Mesendoderm (in vitro differentiated cells): ENCODE results near the gene MERTK. TPM values are rescaled to one million over a fixed set of nuclear protein-coding genes. Genes with fewer than 3 reads are reported as not detected.
"Not testable (repeated sequence)": the region's sequence is repeated elsewhere in the genome, so short reads cannot be mapped to it uniquely, and the experiment has no call there.

Source experiments
- DNase-seq: peaks from one replicate; pipeline ENCODE4 v3.0.0; 2013
- H2AK5ac ChIP-seq: 2 replicates; pipeline ENCODE4 v1.6.1; 2013; ENCODE audit warnings: low read length, inconsistent platforms
- H2BK120ac ChIP-seq: 2 replicates; pipeline ENCODE4 v1.6.1; 2013; ENCODE audit warnings: low read depth, mild to moderate bottlenecking, low read length, moderate library complexity, mixed read lengths
- H2BK15ac ChIP-seq: replicated peaks from 2 replicates; pipeline ENCODE4 v1.6.1; 2013; ENCODE audit warnings: low read depth, mild to moderate bottlenecking, moderate library complexity
- H2BK5ac ChIP-seq: 2 replicates; pipeline ENCODE4 v1.6.1; 2013; ENCODE audit warnings: low read length, inconsistent platforms
- H3K18ac ChIP-seq: 2 replicates; pipeline ENCODE4 v1.6.1; 2013; ENCODE audit warnings: mild to moderate bottlenecking, low read length, mixed read lengths
- H3K23ac ChIP-seq: one replicate; pipeline ENCODE4 v1.6.1; 2013; ENCODE audit warnings: low read length
- H3K27ac ChIP-seq: 2 replicates; pipeline ENCODE4 v1.5.1; 2013; ENCODE audit warnings: low read depth, mild to moderate bottlenecking, inconsistent platforms, low read length, moderate library complexity
- H3K27me3 ChIP-seq: 2 replicates; pipeline ENCODE4 v1.6.1; 2013; ENCODE audit warnings: low read length, control low read depth, mild to moderate bottlenecking, inconsistent platforms; ENCODE audit not compliant: insufficient read depth, poor library complexity
- H3K36me3 ChIP-seq: 2 replicates; pipeline ENCODE4 v1.6.1; 2013; ENCODE audit warnings: low read length, inconsistent platforms; ENCODE audit not compliant: control insufficient read depth, insufficient read depth
- H3K4ac ChIP-seq: one replicate; pipeline ENCODE4 v1.6.1; 2013; ENCODE audit warnings: low read depth, mild to moderate bottlenecking, low read length, moderate library complexity
- H3K4me1 ChIP-seq: 2 replicates; pipeline ENCODE4 v1.6.1; 2013; ENCODE audit warnings: low read depth, low read length, inconsistent platforms; ENCODE audit not compliant: control insufficient read depth
- H3K4me2 ChIP-seq: 2 replicates; pipeline ENCODE4 v1.6.1; 2013; ENCODE audit warnings: low read length
- H3K4me3 ChIP-seq: 2 replicates; pipeline ENCODE4 v1.5.1; 2013; ENCODE audit warnings: mild to moderate bottlenecking, low read length
- H3K56ac ChIP-seq: one replicate; pipeline ENCODE4 v1.6.1; 2013; ENCODE audit warnings: low read length
- H3K79me1 ChIP-seq: 2 replicates; pipeline ENCODE4 v1.6.1; 2013; ENCODE audit warnings: low read length, inconsistent platforms
- H3K79me2 ChIP-seq: 2 replicates; pipeline ENCODE4 v1.6.1; 2013; ENCODE audit warnings: mild to moderate bottlenecking, low read length; ENCODE audit not compliant: control insufficient read depth, insufficient read depth
- H3K9ac ChIP-seq: 2 replicates; pipeline ENCODE4 v1.6.1; 2013; ENCODE audit warnings: low read length, inconsistent platforms
- H4K5ac ChIP-seq: one replicate; pipeline ENCODE4 v1.6.1; 2013; ENCODE audit warnings: low read length
- H4K8ac ChIP-seq: one replicate; pipeline ENCODE4 v1.6.1; 2013; ENCODE audit warnings: low read depth, mild to moderate bottlenecking, control low read depth, low read length, moderate library complexity
- WGBS: extraction: QIAGEN DNeasy Blood & Tissue Kit; methylation state at CpG from one replicate; pipeline ENCODE4 v1.1.7; 2013; ENCODE audit warnings: low lambda C conversion rate, missing lambda C conversion rate; ENCODE audit not compliant: insufficient coverage; ENCODE audit errors: extremely low coverage; 5-methylcytosine and 5-hydroxymethylcytosine counted together
- polyA plus RNA-seq, 2 experiments: library from polyadenylated mRNA; stranded (reverse); fragments of 200-250 nt; gene quantifications; one replicate each; pipeline ENCODE4 v1.2.3, GENCODE V29; 2013

Gene MERTK
- 14.1 TPM for polyA plus RNA-seq (2013, experiment 1 of 2)
- 15.2 TPM for polyA plus RNA-seq (2013, experiment 2 of 2)

DNA sequence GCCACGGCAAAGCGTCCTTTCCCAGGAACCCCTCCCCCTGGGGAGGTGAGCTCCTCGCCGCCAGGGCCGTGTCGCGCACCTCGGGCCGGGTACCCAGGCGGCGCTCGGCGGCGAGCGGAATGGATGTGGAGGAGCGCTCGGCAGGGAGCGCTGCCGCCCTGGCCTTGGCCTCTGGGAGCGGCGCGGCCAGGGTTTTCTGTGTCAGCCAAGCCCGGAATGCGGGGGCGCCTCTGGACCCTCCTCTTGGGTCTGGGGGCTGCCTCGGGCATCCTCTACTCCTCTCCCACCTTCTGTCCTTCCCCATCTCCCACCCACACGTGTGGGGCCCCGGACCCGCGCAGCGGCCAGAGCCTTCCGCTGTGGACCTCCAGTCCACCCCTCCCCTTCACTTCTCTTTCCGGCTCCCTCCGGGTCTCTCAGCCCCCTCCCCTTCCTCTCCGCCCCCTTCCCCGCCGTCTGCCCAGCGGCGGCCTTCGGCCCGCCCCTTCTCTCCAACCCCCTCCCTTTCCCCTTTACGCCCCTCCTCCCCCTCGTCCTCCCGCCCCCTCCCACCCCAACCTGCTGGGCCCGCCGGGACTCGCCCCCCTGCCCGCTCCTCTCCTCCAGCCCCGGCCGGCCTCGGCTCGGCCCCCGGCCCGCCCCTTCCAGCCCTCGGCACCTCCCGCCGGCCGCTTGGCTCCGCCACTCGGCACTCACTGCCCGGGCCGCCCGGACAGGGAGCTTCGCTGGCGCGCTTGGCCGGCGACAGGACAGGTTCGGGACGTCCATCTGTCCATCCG, at the start of gene MERTK:
Gene MERTK, plus strand, starts transcription at position 684 of the 779 bp plus-strand sequence. CDS start 129 bp downstream, outside the sequence.
- Histone ChIP-seq H3K56ac (peak within 1 kb of the TSS; percentile 92), H3K18ac (peak within 1 kb of the TSS; percentile 94), H4K5ac (no peak within 1 kb of the TSS), H3K9ac (peak within 1 kb of the TSS; percentile 88), H3K79me1 (peaks cover 6% of the 10 kb centered on the region), H2BK120ac (no peak within 1 kb of the TSS), H3K23ac (no peak within 1 kb of the TSS), H3K27me3 (no peaks in the 10 kb centered on the region), H3K4me3 (peak within 1 kb of the TSS; percentile 83), H3K4ac (peak within 1 kb of the TSS; percentile 58), H3K4me2 (peak within 1 kb of the TSS; percentile 93), H2BK15ac (no peak within 1 kb of the TSS), H2BK5ac (peak within 1 kb of the TSS; percentile 91), H3K79me2 (peaks cover 9% of the 10 kb centered on the region), H3K4me1 (peaks cover 10% of the 10 kb centered on the region), H4K8ac (no peak within 1 kb of the TSS), H3K27ac (peak within 1 kb of the TSS; percentile 78), H2AK5ac (no peak within 1 kb of the TSS), H3K36me3 (no peaks in the 10 kb centered on the region)
- peak; percentile 97 for DNase-seq
- no CpG with 5 or more reads among the region's 71 CpGs for WGBS

DNA sequence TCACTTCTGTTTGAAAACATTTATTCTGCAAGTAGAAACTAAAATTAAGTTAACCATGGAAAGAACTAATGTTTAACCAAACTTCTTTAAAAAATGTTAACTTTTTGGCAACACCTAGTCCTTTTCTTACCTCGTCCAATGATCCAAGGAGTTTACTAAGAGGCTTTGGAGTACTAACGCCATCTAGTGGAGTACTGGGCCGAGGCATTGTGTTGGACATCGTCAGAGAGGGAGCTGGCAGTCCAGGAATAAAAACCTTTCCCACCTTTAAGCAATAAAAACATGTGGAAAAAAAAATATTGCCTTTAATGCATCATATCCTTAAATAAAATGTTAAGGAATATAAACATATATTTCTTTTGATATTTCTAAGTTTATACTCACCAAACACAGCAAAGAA, 47.8 kb upstream of the MERTK start:
- not testable (repeated sequence) for H3K79me2 ChIP-seq, H3K4me2 ChIP-seq, H2BK120ac ChIP-seq, H3K4me1 ChIP-seq, H3K27ac ChIP-seq, H3K9ac ChIP-seq, H4K8ac ChIP-seq, H3K18ac ChIP-seq, H3K36me3 ChIP-seq, H3K79me1 ChIP-seq, H3K4me3 ChIP-seq, H4K5ac ChIP-seq, DNase-seq, H2BK15ac ChIP-seq, H2BK5ac ChIP-seq, H2AK5ac ChIP-seq, H3K27me3 ChIP-seq, H3K56ac ChIP-seq, H3K4ac ChIP-seq, H3K23ac ChIP-seq
- WGBS, result no CpG with 5 or more reads among the region's 4 CpGs

DNA sequence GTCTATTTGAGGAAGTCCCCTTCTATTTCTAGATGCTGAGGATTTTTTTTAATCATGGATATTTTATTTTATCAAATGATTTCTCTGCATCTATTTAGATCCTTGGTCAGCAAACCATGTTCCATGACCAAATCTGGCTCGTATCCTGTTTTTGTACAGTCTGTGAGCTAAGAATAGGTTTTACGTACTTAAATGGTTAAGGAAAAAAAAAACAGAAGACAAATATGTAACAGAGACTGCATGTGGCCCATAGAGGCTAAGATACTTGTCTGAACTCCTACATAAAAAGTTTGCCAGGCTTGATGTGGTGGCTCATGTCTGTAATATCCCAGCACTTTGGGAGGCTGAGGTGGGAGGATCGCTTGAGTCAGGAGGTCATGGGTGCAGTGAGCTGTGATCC, 45.9 kb upstream of the MERTK start:
- H2BK5ac ChIP-seq, H3K27ac ChIP-seq, H3K9ac ChIP-seq, H3K4me3 ChIP-seq, H3K4me1 ChIP-seq, H2AK5ac ChIP-seq, H3K23ac ChIP-seq, DNase-seq, H3K4ac ChIP-seq, H3K79me2 ChIP-seq, H4K5ac ChIP-seq, H3K79me1 ChIP-seq, H3K36me3 ChIP-seq, H2BK120ac ChIP-seq, H2BK15ac ChIP-seq, H3K18ac ChIP-seq, H3K27me3 ChIP-seq, H3K4me2 ChIP-seq, H3K56ac ChIP-seq, H4K8ac ChIP-seq: not testable (repeated sequence)
- WGBS, result no CpG with 5 or more reads among the region's 3 CpGs

DNA sequence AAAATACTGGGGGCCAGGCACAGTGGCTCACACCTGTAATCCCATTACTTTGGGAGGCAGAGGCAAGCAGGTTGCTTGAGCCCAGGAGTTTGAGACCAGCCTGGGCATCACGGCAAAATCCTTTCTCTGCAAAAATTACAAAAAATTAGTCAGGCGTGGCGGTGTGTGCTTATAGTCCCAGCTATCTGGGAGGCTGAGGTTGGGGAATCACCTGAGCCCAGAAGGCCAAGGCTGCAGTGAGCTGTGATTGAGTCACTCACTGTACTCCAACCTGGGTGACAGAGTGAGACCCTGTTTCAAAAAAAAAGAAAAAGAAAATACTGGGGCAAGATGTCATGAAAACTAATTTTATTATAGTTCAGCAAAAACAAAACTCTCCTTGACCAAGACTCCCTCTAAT, 38.4 kb upstream of the MERTK start:
- not testable (repeated sequence) for H3K79me2 ChIP-seq, H3K23ac ChIP-seq, H2AK5ac ChIP-seq, DNase-seq, H4K5ac ChIP-seq, H3K4ac ChIP-seq, H3K4me1 ChIP-seq, H3K36me3 ChIP-seq, H3K18ac ChIP-seq, H3K79me1 ChIP-seq, H4K8ac ChIP-seq, H2BK5ac ChIP-seq, H3K9ac ChIP-seq, H3K4me2 ChIP-seq, H3K56ac ChIP-seq, H3K4me3 ChIP-seq, H3K27ac ChIP-seq, H2BK120ac ChIP-seq, H2BK15ac ChIP-seq, H3K27me3 ChIP-seq
- no CpG with 5 or more reads among the region's 3 CpGs for WGBS

GRCh38 chr2:111865124-111865523, 33.3 kb upstream of the MERTK start:
- H3K9ac ChIP-seq, H2BK120ac ChIP-seq, H3K27ac ChIP-seq, H3K4me1 ChIP-seq, H3K27me3 ChIP-seq, DNase-seq, H3K79me1 ChIP-seq, H2AK5ac ChIP-seq, H2BK5ac ChIP-seq, H4K5ac ChIP-seq, H3K18ac ChIP-seq, H3K4me2 ChIP-seq, H2BK15ac ChIP-seq, H3K4ac ChIP-seq, H3K36me3 ChIP-seq, H3K79me2 ChIP-seq, H3K4me3 ChIP-seq, H4K8ac ChIP-seq, H3K56ac ChIP-seq, H3K23ac ChIP-seq: not testable (repeated sequence)
- WGBS, result no CpG with 5 or more reads among the region's 3 CpGs

GRCh38 chr2:111872806-111873205, 25.6 kb upstream of the MERTK start:
- H3K4ac ChIP-seq, H3K56ac ChIP-seq, H3K27ac ChIP-seq, H2BK15ac ChIP-seq, H3K4me3 ChIP-seq, H3K27me3 ChIP-seq, H3K9ac ChIP-seq, H3K79me2 ChIP-seq, H2AK5ac ChIP-seq, H2BK120ac ChIP-seq, H4K8ac ChIP-seq, H3K79me1 ChIP-seq, H3K36me3 ChIP-seq, H2BK5ac ChIP-seq, DNase-seq, H3K23ac ChIP-seq, H4K5ac ChIP-seq, H3K18ac ChIP-seq, H3K4me2 ChIP-seq, H3K4me1 ChIP-seq: not testable (repeated sequence)
- WGBS, result no CpG with 5 or more reads among the region's 2 CpGs
